CD4-positive, alpha-beta T cell treated with Interleukin-21 for 1 hour (primary cell): ENCODE data around the gene SCN8A.

Source experiments
- DNase-seq: peaks from one replicate; pipeline ENCODE4 v3.0.0-alpha.2; 2020

SCN8A gene

DNA sequence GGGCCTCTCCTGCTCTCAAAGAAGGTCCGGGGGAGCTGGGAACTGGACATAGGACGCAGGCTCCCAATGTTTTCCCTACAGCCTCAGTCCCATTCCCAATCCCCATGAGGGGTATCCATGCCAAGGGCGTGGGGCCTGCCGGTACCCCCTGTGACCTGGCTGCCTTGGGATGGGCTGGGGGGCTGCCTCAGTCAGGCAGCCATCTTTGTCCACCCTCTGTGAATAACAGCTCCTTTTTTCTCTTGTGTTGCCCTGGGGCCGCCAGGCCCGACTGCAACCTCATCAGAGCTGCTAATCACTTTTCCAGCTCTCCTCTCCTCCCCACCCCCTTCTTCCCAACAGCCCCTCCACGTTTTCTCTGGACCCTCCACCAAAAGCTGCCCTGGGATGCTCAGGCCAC lies 246.3 kb downstream of the SCN8A start:
- no peak for DNase-seq

DNA sequence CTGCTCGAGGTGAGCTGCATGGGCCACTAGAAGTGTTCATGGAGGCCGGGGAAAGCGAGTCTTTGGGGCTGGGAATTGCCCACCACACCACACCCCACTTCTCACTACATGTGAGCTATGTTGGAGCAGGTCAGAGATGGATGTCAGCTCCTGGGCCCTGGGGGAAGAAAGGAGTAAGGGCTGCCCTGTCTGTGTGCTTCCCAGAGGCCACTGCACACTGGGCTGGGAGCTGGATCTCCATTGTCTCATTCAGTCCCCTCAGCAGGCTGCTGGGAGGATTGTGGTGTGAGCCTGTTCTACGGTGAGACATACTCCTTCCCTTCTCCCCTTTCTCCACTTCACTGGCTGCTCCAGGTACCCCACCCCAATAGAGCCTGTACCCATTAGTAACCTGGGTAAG lies 247.0 kb downstream of the SCN8A start:
- DNase-seq, result no peak

DNA sequence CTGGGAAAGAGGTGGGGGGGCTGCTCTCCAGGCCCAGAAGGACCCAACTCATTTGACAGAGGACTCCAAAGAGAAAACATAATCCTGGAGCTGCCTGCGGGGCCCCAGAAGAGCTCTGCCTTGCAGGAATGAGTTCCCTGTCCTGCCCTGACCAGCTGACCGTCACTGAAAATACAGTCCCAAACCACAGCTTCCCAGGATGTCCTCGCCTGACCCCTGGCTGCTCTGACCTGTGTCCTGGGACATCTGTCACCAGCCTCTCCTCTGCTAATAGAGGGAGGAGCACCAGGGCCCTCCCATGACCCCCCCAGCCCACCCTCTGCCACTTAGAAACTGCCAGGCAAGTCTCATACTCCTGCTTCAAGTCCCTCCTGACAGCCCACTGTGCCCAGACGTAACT lies 247.7 kb downstream of the SCN8A start:
- DNase-seq, result no peak

DNA sequence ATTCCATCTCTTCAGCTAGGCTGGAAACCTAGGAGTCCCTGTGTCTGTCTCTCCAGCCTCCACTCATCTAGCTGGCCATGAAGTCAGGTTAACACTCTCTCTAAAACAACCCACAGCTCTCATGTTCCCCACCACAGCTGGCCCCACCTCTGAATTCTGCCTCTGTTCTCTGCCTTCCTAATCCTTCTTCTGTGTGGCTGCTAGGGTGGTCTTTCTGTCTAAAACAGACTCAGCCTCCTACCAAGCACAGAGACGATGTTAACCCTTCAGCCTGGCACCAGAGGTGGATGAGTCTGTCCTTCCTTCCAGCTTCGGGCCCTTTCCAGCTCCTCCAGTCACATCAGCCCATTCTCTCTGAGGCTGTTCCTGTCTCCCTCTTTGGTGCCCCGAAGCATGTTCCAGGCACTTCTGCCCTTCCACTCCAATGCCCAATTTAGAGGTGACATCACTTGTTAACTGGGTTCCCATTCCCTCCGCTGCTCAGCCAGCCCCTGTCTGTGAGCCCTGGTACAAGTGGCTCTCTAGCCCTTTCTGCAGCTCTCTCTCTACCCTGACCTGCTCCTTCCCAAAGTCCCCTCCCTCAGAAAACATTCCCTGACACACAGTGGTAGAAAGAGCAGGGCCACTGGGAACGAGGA lies 248.4 kb downstream of the SCN8A start:
- no peak for DNase-seq

DNA sequence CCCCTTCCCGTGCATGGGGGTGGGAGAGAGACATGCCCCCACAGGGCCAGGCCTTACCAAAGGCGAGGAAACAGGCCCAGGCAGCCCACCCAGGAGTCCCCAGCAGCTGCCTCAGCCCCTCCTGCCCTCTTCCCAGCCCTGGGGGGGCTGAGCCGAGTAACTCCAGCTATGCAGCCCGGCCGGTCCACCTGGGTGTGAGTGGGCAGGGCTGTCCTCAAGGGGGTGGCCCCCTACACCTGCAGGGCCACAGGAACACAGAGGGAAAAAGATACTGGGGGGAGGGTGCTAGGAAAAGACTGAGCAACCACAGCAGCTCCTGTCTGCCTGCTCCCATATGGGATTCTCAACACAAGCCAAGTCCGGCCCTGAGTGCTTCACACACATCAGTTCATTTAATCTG lies 249.9 kb downstream of the SCN8A start:
- DNase-seq, result no peak

DNA sequence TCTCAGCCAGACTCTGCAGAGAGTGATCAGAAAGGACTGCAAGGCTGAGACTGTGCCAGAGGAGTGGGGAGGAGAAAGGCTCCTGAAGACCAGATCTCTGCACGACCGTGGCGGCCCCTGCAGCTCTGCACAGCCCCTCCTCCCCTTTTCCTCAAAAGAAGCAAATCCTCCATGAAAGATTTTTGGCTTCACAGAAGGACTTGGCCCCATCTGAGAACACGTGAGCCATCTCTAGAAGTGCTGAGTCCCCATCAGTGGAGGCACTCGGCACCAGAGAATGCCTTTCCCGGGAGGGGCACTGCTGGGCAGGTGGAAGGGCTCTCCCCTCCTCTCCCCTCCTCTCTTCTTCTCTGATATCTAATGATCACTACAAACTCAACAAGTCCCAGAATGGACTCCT lies 250.7 kb downstream of the SCN8A start:
- DNase-seq, result no peak

DNA sequence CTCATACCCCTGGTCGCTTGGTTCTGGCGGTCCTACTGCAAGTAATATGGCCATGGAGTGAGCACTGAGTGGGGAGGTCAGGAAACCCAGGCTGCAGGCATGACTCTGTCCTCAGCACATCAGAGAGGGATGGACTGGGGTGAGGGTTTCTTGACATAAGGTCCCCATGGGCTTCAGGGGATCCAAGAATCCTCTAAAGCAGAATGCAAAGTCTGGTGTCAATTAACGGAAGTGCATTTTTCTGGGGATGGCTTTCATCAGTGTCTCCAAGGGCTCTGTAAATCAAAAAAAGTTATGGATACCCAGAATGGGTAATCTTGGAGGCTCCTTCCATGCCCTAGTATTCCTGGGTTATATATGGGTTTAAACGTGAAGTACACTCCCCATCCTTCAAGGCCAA lies 253.8 kb downstream of the SCN8A start:
- DNase-seq, result no peak

DNA sequence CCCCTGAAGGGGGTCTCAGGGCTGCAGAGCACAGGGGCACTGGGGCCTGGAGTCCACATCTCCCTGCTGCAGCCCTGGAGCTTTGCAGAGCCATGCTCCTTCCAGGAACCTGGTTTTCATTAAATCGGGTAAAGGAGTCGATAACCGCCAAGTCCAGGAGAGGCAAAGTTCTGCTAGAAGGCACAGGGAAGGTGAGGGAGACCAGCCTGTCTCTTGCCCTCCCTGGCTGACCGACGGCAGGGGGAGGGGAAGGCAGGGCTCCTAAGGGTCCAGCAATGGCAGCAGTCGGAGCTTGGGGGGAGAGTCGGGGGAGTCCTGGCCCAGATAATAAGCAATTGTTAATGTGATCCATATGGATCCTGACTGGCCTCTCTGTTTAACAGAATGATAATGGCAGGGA lies 254.4 kb downstream of the SCN8A start:
- DNase-seq, result no peak

DNA sequence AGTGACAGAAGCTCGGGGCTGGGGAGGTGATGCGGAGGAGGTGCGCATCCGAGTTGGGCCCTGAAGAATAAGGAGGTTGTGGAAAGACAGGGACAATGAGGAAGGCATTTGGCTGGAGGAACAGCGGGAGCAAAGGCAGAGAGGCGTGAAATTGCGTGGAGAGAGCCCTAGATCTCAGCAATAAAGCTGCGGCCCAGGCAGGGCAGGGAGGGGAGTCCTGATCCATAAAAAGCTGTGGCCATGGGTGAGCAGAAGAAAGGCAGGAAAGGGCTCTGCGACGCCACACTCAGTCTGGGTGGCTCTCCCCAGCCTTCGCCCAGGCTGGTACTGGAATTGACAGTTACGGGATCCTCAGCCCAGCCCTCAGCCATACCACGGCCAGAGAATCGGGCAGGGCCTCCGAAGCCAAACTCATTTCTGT lies 255.2 kb downstream of the SCN8A start:
- DNase-seq, result no peak

DNA sequence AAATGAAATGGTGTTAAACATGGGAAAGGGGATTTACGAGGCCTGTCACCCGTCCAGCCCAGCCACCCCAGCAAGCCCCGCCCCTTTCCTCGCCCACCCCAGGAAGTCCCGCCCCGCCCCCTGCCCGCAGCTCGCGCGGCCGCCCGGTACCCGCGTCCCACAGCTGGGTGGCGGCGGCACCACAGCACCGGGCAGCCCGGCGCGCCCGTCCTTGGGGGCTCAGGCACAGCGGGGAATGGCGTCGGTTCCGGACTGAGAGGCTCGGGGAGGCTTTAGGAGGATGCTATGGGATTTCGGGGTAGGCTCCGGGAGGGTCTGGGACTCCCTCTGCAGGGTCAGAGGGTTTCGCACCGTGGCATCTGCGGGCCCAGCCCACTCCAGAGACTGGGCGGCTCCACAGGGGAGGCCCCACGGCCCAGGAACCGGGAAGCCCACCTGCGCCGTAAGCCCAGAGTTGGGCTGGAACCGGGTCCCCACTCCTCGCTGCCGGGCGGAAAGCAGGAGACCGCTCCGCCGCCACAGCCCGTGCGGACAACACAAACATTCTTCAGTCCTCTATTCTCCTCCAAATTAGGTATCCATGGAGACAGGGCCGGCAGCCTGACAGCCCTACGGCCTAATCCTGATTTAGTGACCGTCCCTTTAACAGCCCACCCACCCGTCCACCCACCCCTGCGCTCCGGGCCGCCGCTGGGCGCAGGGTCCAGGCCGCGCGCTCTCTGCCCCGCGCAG lies 256.0 kb downstream of the SCN8A start:
- peak; percentile 48 for DNase-seq

DNA sequence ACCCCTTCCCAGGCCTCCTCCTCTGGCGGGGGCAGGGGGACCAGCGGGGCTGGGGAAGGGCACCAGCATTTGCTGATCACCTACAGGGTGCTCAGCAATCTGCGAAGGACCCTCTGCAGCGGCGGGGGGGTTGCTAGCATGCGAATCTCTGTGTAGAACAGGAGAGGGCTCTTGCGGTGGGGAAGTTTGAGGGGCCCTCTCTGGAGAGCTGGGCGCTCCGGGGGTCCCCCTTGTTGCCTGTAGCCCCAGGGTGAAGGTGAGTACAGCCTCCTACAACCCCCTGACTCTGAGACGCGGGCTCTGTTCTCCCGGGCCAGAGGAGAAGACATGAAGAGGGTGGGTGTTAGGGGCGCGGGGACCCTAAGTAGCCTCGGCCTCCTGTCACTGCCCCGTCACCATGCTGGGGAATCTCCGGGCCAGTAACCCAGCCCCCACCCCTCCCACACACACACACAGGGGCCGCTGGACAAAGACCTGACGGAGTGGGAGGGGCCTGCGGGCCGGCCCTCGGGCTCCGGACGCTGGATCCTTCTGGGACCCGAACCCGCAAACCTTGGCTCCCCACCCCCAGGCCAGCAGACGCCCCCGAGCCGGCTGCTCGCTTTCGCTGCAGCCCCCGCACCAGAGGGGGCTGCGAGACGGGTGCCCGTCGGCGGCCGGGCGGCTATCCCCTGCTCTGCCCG lies 256.8 kb downstream of the SCN8A start:
- no peak for DNase-seq

DNA sequence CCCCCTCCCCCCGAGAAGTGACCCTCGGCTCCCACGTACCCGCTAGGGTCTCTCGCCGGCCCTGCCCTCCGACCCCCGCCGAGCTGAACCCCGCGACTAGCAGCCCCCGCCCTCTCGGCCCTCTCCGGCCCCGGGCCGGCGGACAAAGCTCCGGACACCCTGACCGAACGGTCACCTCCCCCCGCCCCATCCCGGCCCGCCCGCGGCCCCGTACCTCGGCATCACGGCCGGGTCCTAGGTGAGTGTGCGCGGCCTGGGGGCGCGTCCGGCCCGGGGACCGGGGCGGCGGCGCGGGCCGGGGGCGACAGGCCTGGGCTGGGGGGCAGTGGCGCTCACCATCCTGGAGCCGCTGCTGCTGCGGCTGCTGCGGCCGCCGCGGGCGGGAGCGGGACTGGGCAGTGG lies 257.3 kb downstream of the SCN8A start, which contains the start of gene FIGNL2:
Gene FIGNL2, minus strand, starts transcription at position 393 of the 402 bp plus-strand sequence. CDS start 26,305 bp downstream, outside the sequence.
- DNase-seq, result no peak

DNA sequence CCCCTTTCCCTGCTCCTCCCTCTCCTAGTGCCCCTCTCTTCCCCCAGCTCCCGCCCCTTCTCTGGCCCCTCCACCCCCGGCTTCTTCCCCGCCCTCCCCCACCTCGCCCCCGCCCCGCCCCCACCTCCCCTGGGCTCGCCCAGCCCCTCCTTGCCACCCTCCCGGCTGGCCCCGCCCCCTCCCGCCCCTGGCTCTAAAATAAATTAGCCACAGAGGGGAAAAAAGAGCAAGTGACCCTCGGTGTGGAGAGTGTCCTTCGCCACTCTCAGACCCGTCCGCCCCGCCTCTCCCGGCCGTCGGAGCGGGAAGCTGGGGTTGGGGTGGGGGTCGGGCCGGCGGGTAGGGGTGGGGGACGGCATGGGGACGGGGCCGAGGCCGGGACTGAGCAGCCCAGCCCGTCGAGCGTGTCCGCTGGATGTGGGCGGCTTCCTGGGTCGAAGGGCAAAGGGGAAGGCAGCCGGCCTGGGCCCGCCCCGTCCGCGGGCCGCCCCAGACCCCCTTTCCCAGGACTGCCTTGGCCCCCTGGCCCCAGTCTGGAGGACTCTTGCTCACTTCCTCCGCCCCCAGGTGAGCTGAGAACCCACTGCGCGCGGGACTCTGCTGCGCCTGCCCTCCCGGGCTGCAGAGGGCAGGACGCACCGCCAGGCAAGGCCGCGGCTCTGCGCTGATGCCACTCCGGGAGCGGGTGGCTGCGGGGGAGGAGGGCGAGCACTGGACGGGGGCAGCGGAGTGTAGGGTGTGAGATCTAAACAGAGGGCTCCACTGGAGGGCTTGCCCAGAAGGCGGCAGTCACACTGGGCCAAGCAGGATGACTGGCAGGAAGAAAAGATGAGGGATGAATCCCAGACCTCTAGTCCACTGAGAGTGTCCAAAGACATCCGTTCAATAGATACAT lies 258.1 kb downstream of the SCN8A start:
- no peak for DNase-seq

DNA sequence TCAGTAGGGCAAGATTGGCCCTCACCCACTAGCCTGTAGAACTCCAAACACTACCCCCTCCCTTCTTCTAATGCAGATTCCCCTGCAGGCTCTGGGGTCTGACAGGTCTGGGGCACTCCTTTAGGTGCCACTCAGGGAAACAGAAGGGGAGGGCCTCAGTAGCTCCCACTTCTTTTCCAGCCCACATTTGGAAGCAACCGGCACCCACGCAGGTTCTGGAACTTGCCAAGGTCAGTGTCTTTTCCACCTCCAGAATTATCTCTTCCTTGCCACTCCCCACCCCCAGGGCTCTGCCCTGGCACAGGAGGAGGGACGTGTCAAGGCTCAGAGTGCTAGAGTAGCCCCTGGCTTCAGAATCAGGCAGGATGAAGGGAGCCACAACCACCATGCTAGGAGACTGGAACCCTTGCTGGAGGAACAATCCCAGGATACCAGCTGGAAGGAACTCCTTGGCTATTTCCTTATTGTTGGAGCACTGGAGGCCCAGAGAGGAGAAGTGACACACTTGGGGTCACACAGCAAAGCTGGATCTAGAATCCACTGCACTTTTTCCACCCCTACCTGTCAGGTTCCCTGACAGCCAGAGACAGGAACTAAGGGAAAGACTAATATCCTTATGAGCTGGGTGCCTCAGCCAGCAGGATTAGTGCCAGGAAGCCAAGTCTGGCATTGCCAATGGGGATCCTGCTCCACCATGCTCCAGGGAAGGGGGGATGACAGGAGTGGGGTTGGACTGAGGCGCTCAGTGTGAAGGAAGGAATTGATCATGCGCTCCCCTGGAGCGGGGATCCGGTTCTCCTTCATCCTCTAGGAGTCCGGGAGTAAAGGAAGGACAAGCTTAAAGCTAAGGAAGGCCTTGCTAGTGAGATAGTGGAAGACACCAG lies 259.3 kb downstream of the SCN8A start:
- DNase-seq, result no peak

DNA sequence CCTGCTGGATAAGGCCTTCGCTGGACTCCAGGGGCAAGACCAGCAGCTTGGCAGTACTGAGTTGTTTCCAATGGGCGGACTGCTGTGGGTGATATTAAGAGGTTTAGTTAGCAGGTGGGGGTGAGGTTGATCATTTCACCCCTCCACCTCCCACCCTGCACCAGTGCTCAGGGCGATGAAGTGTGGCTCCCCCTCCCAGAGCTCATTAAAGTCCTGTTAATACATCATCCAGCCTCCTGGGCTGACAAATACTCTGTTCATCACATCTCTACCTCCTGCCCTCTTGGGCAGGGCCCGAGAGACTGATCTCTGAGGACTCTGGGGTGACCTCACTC lies 259.9 kb downstream of the SCN8A start:
- no peak for DNase-seq

DNA sequence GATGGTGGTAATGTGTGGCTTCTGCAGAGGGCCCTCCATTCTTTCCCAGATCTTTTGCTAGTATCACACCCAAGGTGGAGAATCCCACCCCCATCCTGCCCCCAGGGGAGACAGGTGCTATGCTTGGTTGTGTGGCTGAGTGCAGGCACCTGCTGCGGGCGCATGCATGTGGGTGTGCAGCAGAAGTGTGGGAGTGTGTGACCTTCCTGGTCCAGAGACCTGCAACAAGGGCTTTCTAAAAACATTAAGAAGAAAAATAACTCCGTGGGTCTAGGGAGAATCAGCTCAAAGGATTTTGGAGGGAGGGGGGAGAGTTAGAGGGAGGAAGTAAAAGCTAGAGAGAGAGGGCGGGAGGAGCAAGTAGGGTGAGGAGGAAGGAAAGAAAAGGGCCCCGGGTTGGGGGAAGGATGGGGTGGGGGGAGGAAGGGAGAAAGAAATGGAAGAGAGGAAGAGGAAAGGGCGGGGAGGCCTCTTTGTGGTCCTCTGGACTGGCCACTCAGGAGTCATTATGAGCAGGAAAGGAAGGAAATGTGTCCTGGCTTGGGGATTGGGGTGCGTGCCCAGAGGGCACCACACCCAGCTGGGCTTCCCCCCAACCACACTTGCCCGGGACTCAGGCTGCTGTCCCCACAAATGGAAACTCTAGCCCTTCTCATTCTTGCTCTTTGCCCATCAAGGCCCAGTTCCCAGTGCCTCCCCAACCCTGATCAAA lies 260.5 kb downstream of the SCN8A start:
- DNase-seq, result no peak

DNA sequence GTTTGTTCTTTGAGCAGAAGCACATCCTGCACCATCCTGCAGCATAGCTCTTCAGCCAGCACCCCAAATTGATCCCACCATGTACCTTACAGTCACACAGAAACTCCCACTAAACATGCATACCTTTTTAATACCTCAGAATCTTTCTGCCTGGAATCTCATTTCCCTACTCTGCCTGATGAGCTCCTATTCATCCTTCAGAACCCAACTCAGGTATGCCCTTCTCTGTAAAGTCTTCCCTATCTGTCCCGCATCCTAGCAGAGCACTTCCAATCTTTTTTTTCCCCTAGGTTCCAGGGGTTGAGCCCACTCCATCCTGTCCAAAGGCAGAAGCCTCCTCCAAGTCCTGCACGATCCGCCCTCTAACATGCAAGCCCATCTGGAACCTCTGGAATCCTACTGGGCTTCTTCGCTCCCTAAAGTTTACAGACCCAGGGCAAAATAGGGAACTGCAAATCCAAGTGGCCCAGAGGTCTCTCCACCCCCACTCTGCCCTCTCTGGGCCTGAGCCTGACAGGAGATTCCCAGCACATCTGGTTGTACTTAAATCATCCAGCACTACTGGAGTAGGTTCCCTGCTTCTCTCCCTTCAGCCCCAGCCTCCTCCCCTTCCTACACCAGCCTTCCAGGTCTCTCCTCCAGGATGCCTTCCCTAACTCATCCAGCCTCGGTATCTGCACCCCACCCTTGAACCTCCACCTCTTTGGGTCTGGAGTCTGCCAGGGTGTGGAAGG lies 261.5 kb downstream of the SCN8A start:
- no peak for DNase-seq

DNA sequence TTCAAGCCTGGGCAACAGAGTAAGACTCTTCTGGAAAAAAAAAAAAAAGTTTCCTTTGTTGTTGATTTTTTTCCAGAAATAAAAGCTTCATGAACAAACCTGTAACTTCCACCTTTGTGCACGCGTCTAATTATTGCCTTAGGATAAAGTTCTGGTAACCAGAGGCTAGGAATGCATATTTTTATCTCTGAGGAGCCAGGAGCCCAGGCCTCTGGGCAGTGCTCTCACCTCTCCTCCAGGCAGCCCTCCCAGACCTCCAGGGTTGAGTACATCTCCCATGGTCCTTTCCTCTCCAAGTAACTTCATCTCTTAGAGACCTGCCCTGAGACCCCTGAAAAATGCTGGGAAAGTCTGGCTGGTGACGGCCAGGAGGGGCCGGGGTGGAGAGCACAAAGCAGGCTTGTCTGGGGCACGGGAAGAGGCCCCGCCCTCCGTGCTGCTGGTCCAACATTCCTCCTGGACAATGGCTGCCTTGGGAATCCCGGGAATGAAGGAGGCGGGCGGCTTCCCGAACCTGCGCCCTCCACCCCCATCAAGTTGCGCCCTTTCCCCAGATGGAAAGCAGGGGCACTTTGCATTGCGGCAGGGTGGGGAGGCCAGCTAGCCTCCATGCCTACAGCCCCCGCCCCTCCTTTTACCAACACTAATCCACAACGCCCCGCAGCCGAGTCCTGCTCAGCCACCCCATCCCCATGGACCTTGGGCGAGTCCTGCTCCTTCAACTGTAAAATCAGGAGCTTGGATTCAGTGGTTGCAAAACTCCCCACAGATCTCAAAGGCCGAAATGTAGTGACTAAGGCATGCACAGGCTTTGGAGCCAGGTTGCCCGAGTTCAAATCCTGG lies 264.8 kb downstream of the SCN8A start:
- no peak for DNase-seq

DNA sequence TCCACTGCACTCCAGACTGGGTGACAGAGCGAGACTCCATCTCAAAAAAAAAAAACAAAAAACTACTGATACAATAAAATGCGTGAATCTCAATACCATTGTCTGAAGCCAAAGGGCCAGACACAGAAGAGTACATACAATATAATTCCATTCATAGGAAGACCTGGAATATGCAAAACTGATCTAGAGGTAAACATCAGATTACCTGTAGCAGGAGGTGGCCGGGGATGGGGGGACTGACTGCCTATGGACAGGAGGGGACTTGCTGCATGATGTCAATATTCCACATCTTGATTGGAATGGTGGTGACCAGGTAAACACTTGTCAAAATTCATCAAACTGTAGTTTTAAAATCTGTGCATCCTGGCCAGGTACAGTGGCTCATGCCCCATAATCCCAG lies 270.0 kb downstream of the SCN8A start:
- DNase-seq, result no peak
